GM11168 (cell line): ENCODE measurements around the gene LMF1.
"Not testable (repeated sequence)": the region's sequence is repeated elsewhere in the genome, so short reads cannot be mapped to it uniquely, and the experiment has no call there.

Experiments
- in situ Hi-C: fragments of 300-500 bp; cut with MboI; formaldehyde crosslinking; loops from one replicate; pipeline ENCODE4 v1.12.0; 2022; ENCODE audit warnings: low sequenced_read_pairs; ENCODE audit not compliant: unreplicated experiment

The LMF1 gene

DNA sequence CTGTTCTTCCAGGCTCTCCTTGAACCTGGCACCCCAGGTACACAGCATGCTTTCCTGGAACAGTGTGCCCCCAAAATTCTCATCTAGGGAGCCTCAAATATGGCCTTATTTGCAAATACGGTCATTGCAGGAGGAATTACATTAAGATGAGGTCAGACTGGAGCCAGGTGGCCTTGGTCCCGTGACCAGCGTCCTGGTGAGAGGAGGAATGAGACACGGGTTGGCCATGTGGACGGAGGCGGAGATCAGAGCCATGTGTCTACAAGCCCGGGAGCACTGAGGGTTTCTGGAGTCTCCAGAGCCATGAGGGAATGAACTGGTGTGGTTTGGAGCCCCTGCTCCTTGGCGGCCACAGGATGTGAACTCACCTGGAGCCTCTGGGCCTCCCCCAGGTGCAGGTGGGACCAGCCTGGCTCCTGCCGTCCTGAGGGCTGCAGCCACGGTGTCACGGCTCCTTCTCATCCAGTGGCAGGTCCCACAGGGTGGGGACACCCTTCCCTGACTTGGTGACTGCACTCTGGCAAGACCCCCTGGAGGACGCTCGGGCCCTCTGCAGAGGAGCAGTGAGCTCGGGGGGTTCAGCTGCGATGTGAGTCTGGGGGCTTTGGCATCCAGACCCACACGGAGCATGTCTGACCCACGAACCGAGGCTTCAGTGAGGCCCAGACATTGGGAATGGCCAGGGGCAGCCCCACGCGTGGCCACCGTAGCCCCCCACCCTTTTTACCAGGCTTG, 148.4 kb downstream of the LMF1 start:
- in situ Hi-C loops, result no loop called here

DNA sequence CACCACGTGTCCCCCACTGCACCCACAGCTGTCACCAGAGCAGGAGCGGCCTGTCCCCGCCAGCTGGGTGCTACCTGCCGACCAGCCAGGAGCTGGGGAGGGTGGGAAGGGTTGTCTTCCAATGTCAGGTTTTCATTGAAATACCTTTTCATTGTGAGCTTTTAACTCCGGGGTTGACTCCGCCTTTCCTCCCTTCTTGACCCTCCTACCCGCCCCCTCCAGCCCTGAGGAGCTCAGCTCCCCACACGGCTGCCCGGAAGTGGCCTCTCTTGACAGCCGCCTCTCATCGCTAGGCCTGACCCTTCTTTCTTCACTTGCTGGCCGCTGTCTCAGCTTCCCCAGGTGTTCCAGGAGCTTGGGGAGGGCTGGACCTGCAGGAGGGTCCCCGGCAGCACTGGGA, 149.0 kb downstream of the LMF1 start:
- in situ Hi-C loops, result no loop called here

DNA sequence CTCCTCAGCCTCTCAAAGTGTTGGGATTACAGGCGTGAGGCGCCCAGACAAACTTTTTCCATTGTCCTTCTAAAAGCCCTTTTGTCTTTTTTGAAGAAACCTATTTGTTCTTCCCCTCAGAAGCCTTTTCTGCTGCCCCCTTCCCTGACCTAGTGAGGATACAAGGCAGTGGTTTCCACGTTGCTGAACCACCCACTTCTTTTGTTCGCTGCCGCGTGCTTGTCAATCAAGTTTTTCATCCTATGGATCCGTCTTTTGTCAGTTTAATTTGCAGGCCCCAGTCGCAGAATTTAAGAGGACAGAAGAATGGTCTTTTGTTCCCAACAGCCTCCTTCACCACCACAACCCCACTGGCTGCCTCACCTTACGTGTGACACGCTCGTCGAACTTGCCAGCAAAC, 150.0 kb downstream of the LMF1 start:
- in situ Hi-C loops, result no loop called here

DNA sequence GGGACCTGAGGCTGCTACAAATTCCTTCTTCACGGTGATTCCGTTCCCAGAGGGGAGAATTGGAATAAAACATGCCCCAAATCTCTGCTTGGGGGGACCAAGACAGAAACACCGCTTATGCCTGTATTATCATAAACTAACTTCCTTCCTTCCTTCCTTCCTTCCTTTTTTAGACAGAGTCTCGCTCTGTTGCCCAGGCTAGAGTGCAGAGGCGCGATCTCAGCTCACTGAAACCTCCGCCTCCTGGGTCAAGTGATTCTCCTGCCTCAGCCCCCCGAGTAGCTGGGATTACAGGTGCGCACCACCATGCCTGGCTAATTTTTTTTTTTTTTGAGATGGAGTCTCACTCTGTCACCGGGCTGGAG, 150.8 kb downstream of the LMF1 start:
- in situ Hi-C loops, result not testable (repeated sequence)

DNA sequence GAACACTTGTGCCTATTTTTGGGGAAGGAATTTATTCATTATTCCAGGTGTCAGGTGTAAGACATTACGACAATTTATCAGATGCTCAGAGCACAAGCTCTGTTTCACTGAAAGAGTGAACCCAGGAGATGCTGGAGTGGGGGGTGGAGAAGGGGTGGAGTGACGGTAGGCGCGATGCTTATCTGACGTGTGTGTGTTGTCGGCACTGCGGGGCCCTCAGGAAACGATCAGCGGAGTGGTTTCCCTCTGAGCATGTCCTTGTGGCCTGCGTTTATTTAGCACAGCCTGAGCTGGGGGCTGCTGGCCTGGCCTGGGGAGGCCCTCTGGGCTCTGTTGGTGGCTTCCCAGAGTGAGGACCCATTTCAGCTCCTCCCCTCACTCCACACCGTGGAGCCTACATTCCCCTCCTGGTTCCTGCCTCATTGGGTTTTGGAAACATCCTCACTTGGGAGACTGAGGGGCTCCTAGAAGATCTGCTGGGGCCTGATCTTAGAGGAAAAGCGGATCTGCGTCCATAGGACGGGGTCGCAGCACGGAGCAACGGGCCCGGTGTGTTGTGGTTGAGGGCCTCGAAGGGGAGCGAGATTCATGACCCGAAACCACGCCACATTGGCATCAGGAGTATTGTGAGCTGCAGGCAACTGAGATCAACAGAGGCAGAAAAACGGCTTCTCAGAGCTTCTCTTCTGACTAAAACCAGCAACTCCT, 151.3 kb downstream of the LMF1 start:
- in situ Hi-C loops, result no loop called here

DNA sequence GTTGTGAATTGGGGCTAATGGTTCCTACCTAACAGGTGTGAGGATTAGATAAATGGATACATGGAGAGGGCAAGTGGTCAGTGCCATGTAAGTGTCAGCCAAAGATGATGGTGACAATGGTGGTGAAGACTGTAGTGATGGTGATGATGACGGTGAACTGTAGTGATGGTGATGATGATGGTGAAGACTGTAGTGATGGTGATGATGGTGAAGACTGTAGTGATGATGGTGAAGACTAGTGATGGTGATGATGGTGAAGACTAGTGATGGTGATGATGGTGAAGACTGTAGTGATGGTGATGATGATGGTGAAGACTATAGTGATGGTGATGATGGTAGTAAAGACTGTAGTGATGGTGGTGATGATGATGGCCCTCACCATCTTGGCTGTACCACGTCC, 152.2 kb downstream of the LMF1 start:
- in situ Hi-C loops, result no loop called here

DNA sequence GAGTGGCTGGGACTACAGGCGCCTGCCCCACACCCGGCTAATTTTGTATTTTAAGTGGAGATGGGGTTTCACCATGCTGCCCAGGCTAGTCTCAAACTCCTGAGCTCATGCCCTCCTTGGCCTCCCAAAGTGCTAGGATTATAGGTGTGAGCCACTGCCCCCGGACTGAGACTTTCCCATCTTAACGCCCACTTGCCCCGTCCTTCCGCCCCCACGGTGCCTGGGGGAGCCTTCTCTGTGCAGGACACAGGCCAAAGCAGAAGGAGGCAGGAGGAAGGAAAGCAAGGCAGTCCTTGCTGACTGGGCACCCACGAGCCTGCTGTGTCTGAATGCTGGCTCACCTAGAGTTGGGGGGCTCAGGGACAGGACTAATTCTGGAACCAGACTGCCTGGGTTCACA, 152.7 kb downstream of the LMF1 start:
- in situ Hi-C loops, result no loop called here

DNA sequence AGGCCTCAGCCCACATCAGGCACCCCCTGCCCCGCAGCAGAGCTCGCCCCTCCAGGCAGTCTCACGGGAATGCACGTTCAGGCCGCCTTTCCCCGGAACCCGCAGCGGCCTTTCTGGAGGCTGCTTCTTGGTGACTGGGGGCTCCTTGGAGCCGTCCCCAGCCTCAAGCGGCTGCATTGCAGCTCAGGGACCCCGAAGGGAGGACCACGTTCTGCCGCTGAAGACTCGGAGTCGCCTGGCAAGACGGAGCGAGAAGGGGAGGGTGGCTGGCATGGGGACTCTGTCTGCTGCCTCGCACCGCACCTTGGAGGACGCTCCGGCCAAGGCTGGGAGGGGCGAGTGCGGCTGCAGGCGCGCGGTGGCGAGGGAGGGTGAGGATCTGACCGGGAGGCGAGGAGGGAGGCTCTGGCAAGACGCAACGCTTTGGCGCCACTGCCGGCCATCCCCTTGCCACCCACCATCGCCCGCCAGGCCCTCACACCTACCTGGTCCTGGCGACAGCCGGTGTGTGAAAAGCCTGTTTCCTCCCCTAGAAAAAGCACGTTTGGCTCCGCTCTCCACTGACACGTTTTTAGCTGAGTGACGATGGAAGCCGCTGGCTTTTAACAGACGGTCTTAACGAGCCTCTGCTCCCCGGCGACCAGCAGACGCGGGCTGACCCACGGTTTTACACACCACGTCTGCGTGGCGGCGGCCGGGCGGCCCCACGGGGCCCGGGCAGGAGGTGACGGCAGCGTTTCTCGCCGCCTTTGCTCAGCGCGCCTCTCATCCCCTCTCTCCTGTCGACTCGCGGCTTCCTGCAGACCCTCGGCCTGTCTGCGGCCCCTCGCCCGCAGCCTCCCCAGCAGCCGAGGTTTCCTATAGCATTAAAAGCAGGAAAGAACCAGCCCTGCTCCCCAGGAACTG, 153.5 kb downstream of the LMF1 start:
- in situ Hi-C loops, result no loop called here

DNA sequence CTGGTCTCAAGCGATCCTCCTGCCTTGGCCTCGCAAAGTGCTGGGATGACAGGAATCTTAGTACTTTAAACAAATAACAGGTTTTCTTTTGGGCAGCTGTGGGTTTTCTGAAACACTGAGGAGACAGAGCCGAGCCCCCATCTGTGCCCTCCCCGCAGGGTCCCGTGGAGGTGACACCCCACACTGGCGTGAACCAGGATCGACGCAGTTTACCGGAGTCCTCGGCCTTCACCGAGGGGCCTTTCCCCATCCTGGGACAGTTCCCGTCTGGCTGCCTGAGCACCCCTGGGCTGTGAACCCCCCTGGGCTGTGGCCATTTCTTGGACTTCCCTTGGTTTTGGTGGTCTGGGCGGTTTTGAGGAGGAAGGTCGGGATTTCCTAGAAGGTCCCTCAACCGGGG, 154.9 kb downstream of the LMF1 start:
- in situ Hi-C loops, result no loop called here

DNA sequence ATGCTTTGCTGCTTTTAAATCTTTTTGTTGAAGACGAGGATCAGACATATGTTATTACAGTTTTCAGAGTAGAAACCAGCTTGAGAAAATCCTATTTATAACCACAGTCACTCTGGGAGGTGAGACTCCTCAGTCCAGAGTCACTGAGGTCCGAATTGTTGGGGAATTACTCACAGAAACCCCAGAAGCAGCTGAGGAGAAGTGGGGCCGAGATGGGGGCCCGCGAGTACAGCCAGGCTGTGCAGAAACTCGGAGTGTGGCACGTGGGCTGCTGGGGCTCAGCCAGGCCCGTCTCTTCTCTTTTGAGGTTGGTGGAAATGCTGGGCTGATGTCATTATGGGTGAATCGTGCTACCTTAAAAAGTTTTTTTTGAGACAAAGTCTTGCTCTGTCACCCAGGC, 155.8 kb downstream of the LMF1 start:
- in situ Hi-C loops, result no loop called here

DNA sequence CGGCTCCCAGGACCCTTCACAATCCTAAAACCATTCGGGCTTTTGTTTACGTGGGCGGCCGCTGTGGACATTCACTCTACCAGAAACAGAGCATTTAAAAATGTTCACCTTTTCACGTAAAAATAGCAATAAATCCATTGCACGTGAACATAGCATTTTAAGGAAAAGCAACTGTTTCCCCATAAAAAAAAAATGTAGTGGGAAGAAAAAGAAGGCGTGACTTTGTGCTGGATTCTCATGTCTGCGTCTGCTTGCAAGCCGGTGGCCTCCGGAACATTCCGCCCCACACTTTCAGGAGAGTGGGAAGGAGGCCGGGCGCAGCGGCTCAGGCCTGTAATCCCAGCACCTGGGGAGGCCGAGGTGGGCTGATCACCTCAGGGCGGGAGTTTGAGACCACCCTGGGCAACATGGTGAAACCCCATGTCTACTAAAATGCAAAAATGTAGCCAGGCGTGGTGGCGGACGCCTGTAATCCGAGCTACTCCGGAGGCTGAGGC, 156.8 kb downstream of the LMF1 start:
- in situ Hi-C loops, result no loop called here

DNA sequence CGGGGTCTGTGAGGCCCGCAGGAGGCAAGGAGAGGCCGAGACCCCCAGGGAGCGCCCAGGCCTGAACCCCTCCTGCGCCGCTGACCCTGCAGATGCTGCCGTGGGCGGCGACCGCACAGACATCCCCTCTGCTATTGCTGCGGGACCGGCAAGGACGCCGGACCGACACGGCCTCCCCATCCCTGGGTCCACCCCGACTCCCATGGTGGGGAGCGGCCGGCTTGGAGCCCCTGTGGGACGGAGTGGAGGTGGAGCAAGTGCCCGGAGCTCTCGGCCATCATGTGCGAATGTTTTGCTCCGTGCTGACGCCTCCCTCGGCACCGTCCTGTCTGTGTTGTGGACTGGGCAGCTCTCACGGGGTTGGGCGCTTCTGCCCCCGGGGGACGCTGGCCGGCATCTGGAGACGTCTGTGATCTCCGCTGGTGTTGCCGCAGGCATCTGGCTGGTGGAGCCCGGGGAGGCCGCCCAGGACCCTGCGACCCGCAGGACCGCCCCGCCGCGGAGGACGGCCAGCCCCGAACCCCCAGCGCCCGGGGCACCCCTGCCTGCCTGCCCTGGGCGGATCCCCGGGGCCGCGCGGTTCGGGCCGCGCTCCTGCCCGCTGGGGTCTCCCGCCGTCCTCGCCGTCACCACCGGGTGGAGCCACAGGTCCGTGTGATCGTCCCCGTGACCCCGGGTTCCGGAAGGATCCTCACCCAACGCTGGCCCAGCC, 157.4 kb downstream of the LMF1 start:
- in situ Hi-C loops, result no loop called here

DNA sequence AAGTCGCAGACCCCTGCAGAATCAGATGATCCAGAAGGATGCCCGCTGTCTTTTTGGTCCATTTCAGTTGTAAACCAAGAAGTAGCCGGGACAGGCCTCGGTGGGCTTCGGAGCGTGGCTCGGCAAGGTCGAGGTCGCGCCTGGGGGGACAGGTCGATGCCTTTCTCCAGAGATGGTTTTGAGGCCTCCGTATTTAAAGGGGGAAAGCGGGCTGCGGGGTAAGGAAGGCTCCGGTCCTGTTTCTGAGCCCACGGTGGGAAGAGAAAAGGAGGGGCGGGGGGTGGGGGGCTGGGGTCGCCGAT, 162.7 kb downstream of the LMF1 start:
- in situ Hi-C loops, result no loop called here

DNA sequence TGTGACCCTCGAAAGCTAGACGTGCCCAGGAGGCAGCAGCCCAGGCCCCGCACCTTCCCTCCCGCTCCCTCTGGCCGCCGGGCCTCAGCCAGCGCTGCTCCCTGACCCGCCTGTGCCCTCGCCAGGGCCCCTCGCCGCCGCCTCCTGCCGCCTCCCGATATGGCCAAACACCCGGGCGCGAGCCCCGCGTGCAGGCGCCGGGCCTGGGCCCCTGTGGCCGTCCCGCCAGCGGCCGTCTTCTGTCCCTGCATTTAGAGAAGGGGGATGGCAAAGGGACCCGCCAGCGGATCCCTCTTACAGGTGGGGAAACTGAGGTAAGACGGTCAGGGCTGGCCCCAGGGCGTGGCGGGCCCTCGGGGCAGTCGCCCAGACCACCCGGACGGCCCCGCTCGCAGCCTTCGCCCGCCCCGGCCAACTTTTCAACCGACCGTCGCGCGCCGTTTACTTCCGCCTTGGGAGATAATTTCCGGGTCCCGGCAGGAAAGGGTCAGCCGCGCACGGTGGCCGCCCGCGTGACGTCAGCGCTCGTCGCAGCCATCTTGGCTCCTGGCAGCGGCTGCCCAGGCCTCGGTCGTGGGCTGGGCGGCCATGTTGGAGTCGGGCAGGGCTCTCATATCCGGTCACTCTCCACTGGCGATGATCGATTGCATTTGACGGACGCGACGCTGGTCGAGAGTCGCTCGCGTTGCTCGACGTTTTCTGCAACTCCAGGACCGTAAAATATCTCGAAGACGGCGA, 163.3 kb downstream of the LMF1 start:
- in situ Hi-C loops, result no loop called here

DNA sequence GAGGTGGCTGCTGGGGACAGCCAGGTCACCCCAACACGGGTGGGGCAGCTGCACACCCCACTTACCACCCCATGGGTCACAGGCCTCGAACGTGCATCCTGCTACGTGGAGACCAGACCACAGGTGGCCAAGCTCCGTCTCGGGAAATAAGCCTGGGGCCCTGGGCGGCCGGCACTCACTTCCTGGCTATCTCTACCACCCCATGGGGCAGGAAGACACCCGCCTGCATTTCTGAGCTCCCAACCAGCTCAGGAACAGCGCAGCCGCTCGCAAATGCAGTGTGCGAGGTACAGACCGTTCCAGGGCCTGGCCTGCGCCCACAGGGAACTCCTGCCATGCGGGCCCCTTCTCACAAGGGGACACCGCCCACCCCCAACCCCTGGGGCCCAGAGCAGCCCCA, 165.3 kb downstream of the LMF1 start:
- in situ Hi-C loops, result no loop called here

DNA sequence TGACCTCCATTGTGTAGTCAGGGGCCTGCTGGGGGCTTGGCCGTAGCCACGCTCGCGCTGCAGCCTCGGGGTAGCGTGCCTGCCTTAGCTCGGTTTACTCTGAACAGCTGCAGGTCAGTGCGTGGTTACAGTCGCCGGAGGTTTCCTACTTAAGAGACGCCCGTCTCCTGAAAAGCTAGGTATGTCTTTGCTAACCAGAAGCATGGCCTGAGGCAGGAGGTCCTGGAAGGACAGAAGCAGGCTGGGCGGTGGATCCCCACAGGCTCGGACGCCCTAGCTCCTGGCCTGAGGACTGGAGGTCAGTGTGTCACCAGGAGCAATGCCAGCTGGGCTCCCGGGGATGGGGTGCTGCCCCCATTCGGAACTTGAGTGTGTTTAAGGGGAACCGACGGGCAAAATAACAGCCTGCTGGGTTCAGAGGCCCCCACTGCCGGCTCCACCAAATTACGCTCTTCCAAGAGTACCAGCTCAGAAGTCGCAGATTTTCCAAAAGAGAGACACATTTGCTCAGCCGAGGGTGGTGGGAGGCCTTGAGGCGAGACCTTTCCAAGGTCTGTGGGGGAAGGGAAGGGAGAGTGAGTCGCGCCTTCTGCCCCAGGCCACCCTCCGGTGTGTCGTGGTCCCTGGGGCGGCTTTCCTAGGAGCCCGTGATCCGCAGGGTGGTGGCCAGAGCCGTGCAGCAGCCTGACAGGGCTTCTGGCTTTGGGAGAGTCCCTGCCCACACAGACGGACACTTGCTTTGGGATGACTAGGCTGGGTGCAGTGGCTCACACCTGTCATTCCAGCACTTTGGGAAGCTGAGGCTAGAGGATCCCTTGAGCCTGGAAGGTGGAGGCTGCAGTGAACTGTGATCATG, 166.4 kb downstream of the LMF1 start:
- in situ Hi-C loops, result no loop called here

DNA sequence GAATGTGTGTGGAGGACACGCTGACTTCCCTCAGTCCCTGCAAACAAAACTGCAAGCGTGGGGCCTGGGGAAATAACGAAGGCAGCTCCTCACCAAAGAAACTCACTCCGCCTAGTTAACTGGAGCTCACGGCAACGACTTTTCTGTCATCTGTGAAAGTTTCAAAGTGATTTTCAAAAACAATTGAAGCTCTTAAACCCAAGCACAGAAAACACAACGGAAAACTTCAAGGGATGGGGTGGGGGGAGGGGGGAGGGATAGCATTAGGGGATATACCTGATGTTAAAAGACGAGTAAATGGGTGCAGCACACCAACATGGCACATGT, 167.1 kb downstream of the LMF1 start:
- in situ Hi-C loops, result no loop called here
